K562 (cell line): Measurements from ENCODE around the gene MYBPH. TPM values are rescaled to one million over a fixed set of nuclear protein-coding genes. Genes with fewer than 3 reads are reported as not detected.
A peak's percentile ranks its signal among the peaks of the same experiment; 100 is the strongest.

Experiments used
- ATAC-seq: fragments of 200-7000 bp; cut with Tn5 transposase; 3 replicates; pipeline ENCODE4 v1.9.1; 2020; ENCODE audit warnings: moderate library complexity
- BruUV-seq: library from RNA; stranded (reverse); fragments of 400-500 nt; replicated peaks from 2 replicates; lab custom pipeline; 2021; lab: Mats Ljungman, UMichigan
- CTCF ChIA-PET: fragments of 300-600 bp; formaldehyde crosslinking; extraction: SDS; loops from one replicate; lab custom pipeline; 2021; ENCODE audit warnings: low intra/inter-chr PET ratio; lab: Yijun Ruan, JAX
- POLR2A ChIA-PET: fragments of 300-600, 350-650 bp; sonication (Branson Sonifier 250); formaldehyde crosslinking; extraction: SDS; loops from one replicate; lab custom pipeline; 2021; ENCODE audit warnings: antibody characterized with exemption, inconsistent platforms; lab: Yijun Ruan, JAX
- DNase-seq, 4 experiments: peaks; one replicate each; pipeline versions ENCODE4 v3.0.0 to v3.0.0-alpha.2; 2011 to 2018; ENCODE audit warnings: low spot score in 3 of 4, mixed read lengths in 3 of 4; ENCODE audit errors: extremely low read depth in 1 of 4
- FAIRE-seq: peaks from 2 replicates; lab custom pipeline; 2011; peaks lifted over from hg19 to GRCh38; lab: Jason Lieb, UNC
- H2AFZ ChIP-seq: 2 replicates; pipeline ENCODE4 v1.6.0; 2011; ENCODE audit warnings: low read depth, low read length, control low read depth, inconsistent platforms
- H3K27ac ChIP-seq: fragments of 200-600 bp; 3 replicates; pipeline ENCODE4 v1.8.0; 2011; ENCODE audit warnings: low read depth, mild to moderate bottlenecking, control low read depth, inconsistent platforms, low read length, moderate library complexity, mixed read lengths; ENCODE audit errors: extremely low read depth
- H3K27me3 ChIP-seq, 2 experiments: fragments of 300-600 bp in 1 of 2; 2 replicates in 1 of 2; 3 replicates in 1 of 2; pipeline versions ENCODE4 v1.6.0 to v1.8.0; 2011; ENCODE audit warnings: inconsistent platforms in 2 of 2, low read length in 2 of 2, mild to moderate bottlenecking in 1 of 2, mixed read lengths in 1 of 2, moderate library complexity in 1 of 2; ENCODE audit not compliant: control insufficient read depth in 2 of 2, insufficient read depth in 2 of 2
- H3K36me3 ChIP-seq: fragments of 300-600 bp; 3 replicates; pipeline ENCODE4 v1.8.0; 2011; ENCODE audit warnings: mild to moderate bottlenecking, low read length, inconsistent platforms; ENCODE audit not compliant: control insufficient read depth, insufficient read depth
- H3K4me1 ChIP-seq, 2 experiments: fragments of 200-600 bp in 1 of 2; replicated peaks in 1 of 2; 2 replicates in 1 of 2; 3 replicates in 1 of 2; pipeline versions ENCODE4 v1.5.1 to v1.8.0; 2011; ENCODE audit warnings: inconsistent platforms in 2 of 2, low read length in 2 of 2, mild to moderate bottlenecking in 1 of 2, mixed read lengths in 1 of 2, moderate library complexity in 1 of 2; ENCODE audit not compliant: control insufficient read depth in 2 of 2, insufficient read depth in 2 of 2
- H3K4me2 ChIP-seq: 2 replicates; pipeline ENCODE4 v1.6.1; 2011; ENCODE audit warnings: low read length, control low read depth, inconsistent platforms, mixed read lengths; ENCODE audit not compliant: insufficient read depth
- H3K4me3 ChIP-seq: fragments of 200-600 bp; sonication (generic), shearing (Covaris generic); 2 replicates; pipeline ENCODE4 v1.5.1; 2016; ENCODE audit warnings: control low read depth, inconsistent platforms
- H3K79me2 ChIP-seq: fragments of 200-600 bp; 3 replicates; pipeline ENCODE4 v1.8.0; 2011; ENCODE audit warnings: low read length, inconsistent platforms; ENCODE audit not compliant: control insufficient read depth, insufficient read depth
- H3K9ac ChIP-seq, 2 experiments: 2 replicates each; pipeline versions ENCODE4 v1.6.0 to v1.6.1; 2011; ENCODE audit warnings: low read depth in 2 of 2, low read length in 2 of 2, control low read depth in 1 of 2, inconsistent platforms in 1 of 2, mild to moderate bottlenecking in 1 of 2, mixed read lengths in 1 of 2; ENCODE audit not compliant: insufficient read depth in 1 of 2
- H3K9me1 ChIP-seq: one replicate; pipeline ENCODE4 v1.6.0; 2011; ENCODE audit warnings: inconsistent platforms, mild to moderate bottlenecking, low read length, moderate library complexity; ENCODE audit not compliant: control insufficient read depth, insufficient read depth
- H3K9me3 ChIP-seq: replicated peaks from 2 replicates; pipeline ENCODE4 v1.5.1; 2011; ENCODE audit warnings: low read depth, low read length, inconsistent platforms; ENCODE audit not compliant: control insufficient read depth, insufficient read depth
- H4K20me1 ChIP-seq: replicated peaks from 2 replicates; pipeline ENCODE4 v1.6.1; 2011; ENCODE audit warnings: low read length, inconsistent platforms, mixed read lengths; ENCODE audit not compliant: control insufficient read depth, insufficient read depth
- FOXJ2 ChIP-seq: fragments of 200-800 bp; sonication (Bioruptor generic); IDR thresholded peaks from 2 replicates; pipeline ENCODE4 v1.6.1; 2016; ENCODE audit warnings: missing genetic modification characterization, missing compliant biosample characterization
- GATA2 ChIP-seq: sonication (generic); formaldehyde crosslinking; IDR thresholded peaks from 2 replicates; pipeline ENCODE4 v1.4.0; 2020; ENCODE audit warnings: mild to moderate bottlenecking, missing genetic modification reagents
- HCFC1 ChIP-seq: IDR thresholded peaks from 2 replicates; pipeline ENCODE4 v1.6.1; 2012; ENCODE audit warnings: low read depth, low read length, improper control_type of control experiment
- HMG20B ChIP-seq: fragments of 250-450 bp; sonication (Bioruptor Pico); IDR thresholded peaks from 2 replicates; pipeline ENCODE4 v1.5.0; 2021; ENCODE audit warnings: mild to moderate bottlenecking
- NELFE ChIP-seq: IDR thresholded peaks from 2 replicates; pipeline ENCODE4 v1.6.1; 2011; ENCODE audit warnings: mild to moderate bottlenecking; ENCODE audit not compliant: insufficient read depth, insufficient read length
- RBFOX2 ChIP-seq: fragments of 200-400 bp; formaldehyde crosslinking; IDR thresholded peaks from 2 replicates; pipeline ENCODE4 v1.6.1; 2017; ENCODE audit warnings: low read depth, mild to moderate bottlenecking, low read length, moderate library complexity
- SMARCA4 ChIP-seq: fragments of 450-650 bp; IDR thresholded peaks from 2 replicates; pipeline ENCODE4 v1.6.1; 2016
- SMARCB1 ChIP-seq: IDR thresholded peaks from 2 replicates; pipeline ENCODE4 v1.6.1; 2011; ENCODE audit warnings: improper control_type of control experiment, low read depth; ENCODE audit not compliant: insufficient read length
- SPI1 ChIP-seq: IDR thresholded peaks from 2 replicates; pipeline ENCODE4 v1.6.1; 2011; ENCODE audit warnings: low read depth, low read length, control low read depth, borderline replicate concordance
- ZBTB9 ChIP-seq: fragments of 450-650 bp; formaldehyde crosslinking; IDR thresholded peaks from 2 replicates; pipeline ENCODE4 v1.4.0; 2020; ENCODE audit warnings: mild to moderate bottlenecking, moderate library complexity
- ZNF644 ChIP-seq: fragments of 200-800 bp; sonication (Bioruptor generic); IDR thresholded peaks from 2 replicates; pipeline ENCODE4 v1.6.1; 2016; ENCODE audit warnings: low read depth, missing genetic modification characterization, missing compliant biosample characterization
- WGBS: fragments of 100-300 bp; shearing (Covaris generic); methylation state at CpG from one replicate; pipeline ENCODE4 v1.1.6; 2016; ENCODE audit warnings: low coverage, mixed read lengths; ENCODE audit not compliant: insufficient coverage; ENCODE audit errors: missing lambda C conversion rate; 5-methylcytosine and 5-hydroxymethylcytosine counted together
- in situ Hi-C: fragments of 300-500 bp; cut with MboI; formaldehyde crosslinking; loops from 4 replicates; pipeline ENCODE4 v1.15.0; 2018; ENCODE audit warnings: inconsistent platforms, mixed read lengths
- intact Hi-C: fragments of 100-400 bp; cut with micrococcal nuclease; formaldehyde crosslinking; loops from 2 replicates; pipeline ENCODE4 v1.14.2; 2022
- polyA plus RNA-seq, 8 experiments: library from polyadenylated mRNA; depleted of rRNA in 4 of 8; stranded (reverse) in 5 of 8; unstranded in 3 of 8; fragments of >200 nt; fragmentation: Nextera tagmentation in 2 of 8; fragmentation: Illumina TruSeq in 1 of 8; extraction: Ambion mirVana in 2 of 8; extraction: Trizol in 1 of 8; gene quantifications; 2 replicates each; pipeline versions ENCODE4 v1.2.1 to v1.2.3, GENCODE V29; 2011 to 2014; ENCODE audit warnings: inconsistent platforms in 1 of 8, missing spikeins in 1 of 8
- total RNA-seq, 7 experiments: library from RNA; depleted of rRNA in 6 of 7; stranded (reverse); fragments of >200 nt in 6 of 7; fragmentation: Illumina TruSeq in 2 of 7; extraction: Trizol in 2 of 7; gene quantifications; 2 replicates each; pipeline versions ENCODE4 v1.2.1 to v1.2.3, GENCODE V29; 2011 to 2021; ENCODE audit warnings: low replicate concordance in 1 of 7

Gene MYBPH
- total and polyA plus RNA-seq, 9 of the 15 experiments (the other 6 are each of a cell fraction or from before 2014, with no cell fraction given): 0.13 TPM; not detected in 8

- Histone ChIP-seq H3K9me3 (no peaks in the 10 kb centered on the region), H2AFZ (no peak overlapping the region), H3K9ac (no peak overlapping the region), H3K27me3 (peaks cover 18 to 60% of the 10 kb centered on the region in 2 experiments; a peak in 4 of 5 replicates), H3K4me3 (no peak overlapping the region), H3K4me2 (no peak overlapping the region), H3K9me1 (no peaks in the 10 kb centered on the region), H3K4me1 (no peaks in the 10 kb centered on the region; a peak in 2 of 5 replicates), H4K20me1 (peaks cover 7% of the 10 kb centered on the region), H3K79me2 (no peaks in the 10 kb centered on the region), H3K27ac (no peak overlapping the region), H3K36me3 (no peaks in the 10 kb centered on the region)
- no peak for FAIRE-seq
- CTCF ChIA-PET: no interaction called here
- DNase-seq: no peak
- ATAC-seq: no peak
- TF ChIP-seq ZBTB9 (CRISPR knock-in tag) (0 out of 2 replicates have a peak, but pooled peaks have one; percentile 31), SMARCA4 (no peak), FOXJ2 (tag) (no peak), HMG20B (CRISPR knock-in tag) (no peak), SPI1 (no peak), ZNF644 (tag) (no peak), HCFC1 (no peak), GATA2 (CRISPR knock-in tag) (0 out of 2 replicates have a peak, but pooled peaks have one; percentile 24), RBFOX2 (no peak), SMARCB1 (no peak), NELFE (no peak)
- 2% methylated on average over 13 of the region's 13 CpGs for WGBS
- intact Hi-C loops (no loop called here), in situ Hi-C loops (no loop called here)
- no TSS peak for BruUV-seq
- POLR2A ChIA-PET: interaction anchor here (0.6 to 2.4 kb wide), 4 partner anchors 8 to 495 kb away, joined by 3 to 7 read pairs (median 3); no protein-coding TSS in a partner anchor
Measured at GRCh38 chr1:203153989-203154821, 21.4 kb downstream of the MYBPH start.
